B cell (primary cell): ENCODE measurements around the gene SNED1. TPM values are rescaled to one million over a fixed set of nuclear protein-coding genes. Genes with fewer than 3 reads are reported as not detected.
A peak's percentile ranks its signal among the peaks of the same experiment; 100 is the strongest.

Experiments
- ATAC-seq: fragments of 200-7000 bp; cut with Tn5 transposase; one replicate; pipeline ENCODE4 v1.10.0; 2021; ENCODE audit warnings: low read depth, mild to moderate bottlenecking, moderate number of reproducible peaks, moderate library complexity
- CTCF ChIA-PET: fragments of 350-600 bp; sonication (Branson Sonifier 250); formaldehyde crosslinking; loops from one replicate; lab custom pipeline; 2021; ENCODE audit warnings: antibody characterized with exemption, inconsistent platforms; lab: Charles Lee
- POLR2A ChIA-PET: fragments of 350-600 bp; sonication (Branson Sonifier 250); formaldehyde crosslinking; loops from one replicate; lab custom pipeline; 2021; ENCODE audit warnings: antibody characterized with exemption; lab: Charles Lee
- DNase-seq: peaks from one replicate; pipeline ENCODE4 v3.0.0; 2013
- H2AFZ ChIP-seq: 2 replicates; pipeline ENCODE4 v1.6.1; 2012; ENCODE audit warnings: mild to moderate bottlenecking, low read depth, low read length; ENCODE audit not compliant: insufficient read depth, poor library complexity, severe bottlenecking
- H3K27ac ChIP-seq, 2 donors: 1 replicate in 1 of 2; 2 replicates in 1 of 2; pipeline ENCODE4 v1.5.1; 2012 to 2013; ENCODE audit warnings: low read length in 2 of 2, mild to moderate bottlenecking in 2 of 2, moderate library complexity in 1 of 2
- H3K27me3 ChIP-seq, 4 experiments: fragments of 200-600 bp in 1 of 4; sonication (generic) in 1 of 4; replicated peaks in 1 of 4; 1 replicate in 2 of 4; 2 replicates in 2 of 4; pipeline versions ENCODE4 v1.6.1 to v1.7.0; 2013 to 2016; ENCODE audit warnings: low read length in 3 of 4, mild to moderate bottlenecking in 2 of 4, mixed read lengths in 1 of 4, moderate library complexity in 1 of 4; ENCODE audit not compliant: insufficient read depth in 4 of 4, control insufficient read depth in 3 of 4; ENCODE audit errors: control extremely low read depth in 1 of 4
- H3K36me3 ChIP-seq, 2 experiments: replicated peaks in 1 of 2; 1 replicate in 1 of 2; 2 replicates in 1 of 2; pipeline versions ENCODE4 v1.6.1 to v1.7.1; 2013; ENCODE audit warnings: low read length in 1 of 2; ENCODE audit not compliant: insufficient read depth in 2 of 2, control insufficient read depth in 1 of 2; ENCODE audit errors: control extremely low read depth in 1 of 2, extremely low read depth in 1 of 2
- H3K4me1 ChIP-seq, 2 donors: fragments of 200-600 bp in 1 of 2; sonication (generic) in 1 of 2; 1 replicate in 1 of 2; 2 replicates in 1 of 2; pipeline versions ENCODE4 v1.5.1 to v1.6.1; 2013 to 2017; ENCODE audit warnings: low read length in 2 of 2; ENCODE audit not compliant: control insufficient read depth in 2 of 2, insufficient read depth in 2 of 2
- H3K4me2 ChIP-seq: replicated peaks from 2 replicates; pipeline ENCODE3; 2012; ENCODE audit warnings: mild to moderate bottlenecking, low read depth, low read length; ENCODE audit not compliant: poor library complexity, severe bottlenecking
- H3K4me3 ChIP-seq, 5 experiments: fragments of 200-600 bp in 1 of 5; sonication (generic) in 1 of 5; 1 replicate in 3 of 5; 2 replicates in 2 of 5; pipeline versions ENCODE4 v1.5.1 to v1.7.0; 2011 to 2016; ENCODE audit warnings: low read length in 4 of 5, mild to moderate bottlenecking in 4 of 5, low read depth in 2 of 5, control low read depth in 1 of 5, moderate library complexity in 1 of 5; ENCODE audit not compliant: insufficient read depth in 1 of 5; ENCODE audit errors: control extremely low read depth in 1 of 5, extremely low read depth in 1 of 5
- H3K79me2 ChIP-seq: fragments of 200-600 bp; sonication (generic); one replicate; pipeline ENCODE4 v1.6.0; 2016; ENCODE audit warnings: low read length; ENCODE audit not compliant: control insufficient read depth, insufficient read depth
- H3K9ac ChIP-seq: fragments of 200-600 bp; sonication (generic); 2 replicates; pipeline ENCODE4 v1.6.1; 2017; ENCODE audit warnings: mild to moderate bottlenecking, low read length, moderate library complexity
- H3K9me3 ChIP-seq, 3 donors: one replicate each; pipeline versions ENCODE4 v1.6.1 to v1.7.1; 2013; ENCODE audit warnings: low read length in 2 of 3; ENCODE audit not compliant: control insufficient read depth in 2 of 3, insufficient read depth in 1 of 3; ENCODE audit errors: control extremely low read depth in 1 of 3
- H4K20me1 ChIP-seq: 2 replicates; pipeline ENCODE4 v1.6.0; 2012; ENCODE audit warnings: mild to moderate bottlenecking, low read length; ENCODE audit not compliant: insufficient read depth, control insufficient read depth, poor library complexity, severe bottlenecking
- H3K27ac Mint-ChIP-seq: one replicate; pipeline ENCODE4 v1.8.0; 2021; ENCODE audit warnings: mixed read lengths
- H3K27me3 Mint-ChIP-seq: one replicate; pipeline ENCODE4 v1.8.0; 2021; ENCODE audit warnings: mixed read lengths
- H3K4me1 Mint-ChIP-seq: one replicate; pipeline ENCODE4 v1.8.0; 2021; ENCODE audit warnings: mixed read lengths
- H3K4me3 Mint-ChIP-seq: one replicate; pipeline ENCODE4 v1.8.0; 2021; ENCODE audit warnings: mixed read lengths
- H3K9me3 Mint-ChIP-seq: one replicate; pipeline ENCODE4 v1.8.0; 2022; ENCODE audit warnings: mixed read lengths; ENCODE audit not compliant: insufficient read depth
- CTCF ChIP-seq: fragments of 200-600 bp; IDR thresholded peaks from one replicate; pipeline ENCODE4 v1.8.0; 2022; ENCODE audit warnings: antibody characterized with exemption, mild to moderate bottlenecking
- EZH2 ChIP-seq: IDR thresholded peaks from 2 replicates; pipeline ENCODE4 v1.6.1; 2012; ENCODE audit warnings: borderline replicate concordance, low read depth, mild to moderate bottlenecking, moderate library complexity, low read length; ENCODE audit not compliant: insufficient read depth, poor library complexity, severe bottlenecking
- WGBS: methylation state at CpG from one replicate; pipeline ENCODE4 v1.1.5; 2013; ENCODE audit warnings: missing lambda C conversion rate; ENCODE audit not compliant: insufficient coverage; 5-methylcytosine and 5-hydroxymethylcytosine counted together
- intact Hi-C: fragments of 100-400 bp; cut with micrococcal nuclease; formaldehyde crosslinking; loops from one replicate; pipeline ENCODE4 v1.10.0; 2022
- polyA plus RNA-seq: library from polyadenylated mRNA; depleted of rRNA; stranded (reverse); fragments of >200 nt; gene quantifications from 2 replicates; pipeline ENCODE4 v1.2.3, GENCODE V29; 2012
- total RNA-seq, 2 donors: library from RNA; stranded (reverse); fragments of 120-200 nt in 1 of 2; gene quantifications; 1 replicate in 1 of 2; 2 replicates in 1 of 2; pipeline versions ENCODE4 v1.2.3 to v1.2.4, GENCODE V29; 2013 to 2022

The SNED1 gene
- total and polyA plus RNA-seq, 2 donors (not counting 1 experiment from before 2014, with no cell fraction given), result 25.5 to 336 TPM

- H3K27ac Mint-ChIP-seq, result no peak overlapping the region
- Histone ChIP-seq H3K27ac (no peak overlapping the region), H3K4me1 (peaks cover 0 to 4% of the 10 kb centered on the region in 2 donors), H3K9ac (no peak overlapping the region), H3K9me3 (peaks cover 0 to 5% (median 0%) of the 10 kb centered on the region in 3 donors), H3K36me3 (no peaks in the 10 kb centered on the region), H3K27me3 (peaks cover 0 to 10% (median 0%) of the 10 kb centered on the region in 4 experiments), H4K20me1 (no peaks in the 10 kb centered on the region), H3K79me2 (no peaks in the 10 kb centered on the region), H2AFZ (no peak overlapping the region), H3K4me2 (peak overlapping the region; percentile 38), H3K4me3 (no peak overlapping the region)
- ATAC-seq (no peak), DNase-seq (no peak)
- ChIA-PET CTCF (interaction anchor here (0.9 to 3.5 kb wide), 8 partner anchors 71 to 469 kb away, joined by 3 to 33 read pairs (median 4); partner anchors contain the start of genes PASK and PPP1R7), POLR2A (no interaction called here)
- peaks cover 3% of the 10 kb centered on the region for H3K4me1 Mint-ChIP-seq
- H3K27me3 Mint-ChIP-seq, result peaks cover 3% of the 10 kb centered on the region
- TF ChIP-seq EZH2 (no peak), CTCF (no peak)
- no peak overlapping the region for H3K4me3 Mint-ChIP-seq
- intact Hi-C loops, result loop anchor here (5.0 kb wide), 2 partner anchors 59 to 169 kb away; partner anchors contain the start of gene PPP1R7
- H3K9me3 Mint-ChIP-seq, result no peaks in the 10 kb centered on the region
- WGBS, result 92% methylated on average over 8 of the region's 8 CpGs
Measured at GRCh38 chr2:240982821-240983281, 15.6 kb upstream of the SNED1 start.

- ChIA-PET POLR2A (no interaction called here), CTCF (interaction anchor here (0.8 to 3.5 kb wide), 13 partner anchors 11 to 469 kb away, joined by 3 to 33 read pairs (median 4); partner anchors contain the start of genes ANO7, PASK and PPP1R7)
- peaks cover 3% of the 10 kb centered on the region for H3K27me3 Mint-ChIP-seq
- Histone ChIP-seq H4K20me1 (no peaks in the 10 kb centered on the region), H3K27me3 (peaks cover 0 to 10% (median 0%) of the 10 kb centered on the region in 4 experiments), H3K9me3 (peaks cover 0 to 12% (median 0%) of the 10 kb centered on the region in 3 donors), H3K36me3 (no peaks in the 10 kb centered on the region), H2AFZ (no peak overlapping the region), H3K79me2 (no peaks in the 10 kb centered on the region), H3K4me1 (peaks cover 0 to 4% of the 10 kb centered on the region in 2 donors), H3K4me2 (peak overlapping the region; percentile 38), H3K4me3 (no peak overlapping the region), H3K9ac (no peak overlapping the region), H3K27ac (no peak overlapping the region)
- no peak overlapping the region for H3K27ac Mint-ChIP-seq
- no peaks in the 10 kb centered on the region for H3K9me3 Mint-ChIP-seq
- WGBS, result 5% methylated on average over 45 of the region's 45 CpGs
- DNase-seq, result peak; percentile 70
- intact Hi-C loops, result loop anchor here (5.0 kb wide), 2 partner anchors 59 to 169 kb away; partner anchors contain the start of gene PPP1R7
- TF ChIP-seq EZH2, result no peak
- peak; percentile 67 for TF ChIP-seq CTCF
- peak; percentile 83 for ATAC-seq
- H3K4me3 Mint-ChIP-seq, result no peak overlapping the region
- H3K4me1 Mint-ChIP-seq, result peaks cover 3% of the 10 kb centered on the region
Measured at GRCh38 chr2:240983361-240983995, 14.9 kb upstream of the SNED1 start.
